Thoracic aorta (tissue), 2 donors: ENCODE results near the gene KRTAP21-2. TPM values are rescaled to one million over a fixed set of nuclear protein-coding genes. Genes with fewer than 3 reads are reported as not detected.
"Not testable (repeated sequence)": the region's sequence is repeated elsewhere in the genome, so short reads cannot be mapped to it uniquely, and the experiment has no call there.

ENCODE experiments used
- ATAC-seq: fragments of 150-250 bp; one replicate; pipeline ENCODE4 v1.8.0; 2017; ENCODE audit warnings: low read depth; ENCODE audit not compliant: insufficient number of reproducible peaks, low FRiP score
- DNase-seq: peaks from one replicate; pipeline ENCODE4 v3.0.0-alpha.2; 2020; ENCODE audit warnings: low spot score
- H3K27ac ChIP-seq, 2 donors: fragments of 200-600 bp; sonication (generic); 1 replicate in 1 of 2; 2 replicates in 1 of 2; pipeline ENCODE4 v1.5.1; 2016; ENCODE audit warnings: mild to moderate bottlenecking in 2 of 2, moderate library complexity in 2 of 2
- H3K27me3 ChIP-seq: fragments of 200-600 bp; sonication (generic); replicated peaks from 2 replicates; pipeline ENCODE4 v1.6.0; 2016; ENCODE audit warnings: mild to moderate bottlenecking; ENCODE audit not compliant: insufficient read depth
- H3K36me3 ChIP-seq: fragments of 200-600 bp; sonication (generic); one replicate; pipeline ENCODE4 v1.5.1; 2016
- H3K4me1 ChIP-seq, 2 donors: fragments of 200-600 bp; sonication (generic); 1 replicate in 1 of 2; 2 replicates in 1 of 2; pipeline versions ENCODE4 v1.5.1 to v1.6.0; 2016; ENCODE audit warnings: low read depth in 2 of 2, mild to moderate bottlenecking in 1 of 2; ENCODE audit not compliant: control insufficient read depth in 1 of 2
- H3K4me3 ChIP-seq: fragments of 200-600 bp; sonication (generic); 2 replicates; pipeline ENCODE4 v1.5.1; 2016; ENCODE audit warnings: mild to moderate bottlenecking
- H3K9me3 ChIP-seq: fragments of 200-600 bp; sonication (generic); 2 replicates; pipeline ENCODE4 v1.5.1; 2016
- CTCF ChIP-seq: fragments of 200-600 bp; sonication (generic); IDR thresholded peaks from one replicate; pipeline ENCODE4 v1.5.1; 2019; ENCODE audit warnings: antibody characterized with exemption
- total RNA-seq, 2 donors: library from RNA; depleted of rRNA; stranded (reverse); fragments of >200 nt; gene quantifications; one replicate each; pipeline versions ENCODE4 v1.1.0 to v1.2.3, GENCODE V29; 2016

The KRTAP21-2 gene
- total RNA-seq, 2 donors from 2014 or later, result not detected

DNA sequence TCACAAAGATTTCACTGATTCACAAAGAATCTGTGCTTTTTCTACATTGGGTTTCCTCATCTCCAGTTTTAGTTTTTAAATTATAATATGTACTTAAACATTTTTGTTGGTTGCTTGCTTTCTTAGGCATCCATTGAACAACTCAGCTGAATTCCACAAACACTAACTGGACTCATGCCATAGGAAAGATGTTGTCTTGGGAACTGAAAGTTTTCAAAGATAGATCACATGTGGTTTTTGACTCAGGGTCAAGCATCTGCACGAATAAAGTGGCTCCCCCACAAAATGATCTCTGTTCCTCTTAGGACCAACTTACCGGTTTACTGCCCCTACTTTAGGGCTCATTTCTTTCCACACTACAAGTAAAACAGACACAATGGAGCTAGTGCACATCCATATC is 11.2 kb upstream of the KRTAP21-2 start:
- H3K36me3 ChIP-seq, result no peaks in the 10 kb centered on the region
- DNase-seq (no peak), ATAC-seq (no peak)
- no peaks in the 10 kb centered on the region for H3K27me3 ChIP-seq
- no peaks in the 10 kb centered on the region for H3K4me1 ChIP-seq
- no peaks in the 10 kb centered on the region for H3K9me3 ChIP-seq
- no peak for TF ChIP-seq CTCF
- no peak overlapping the region for H3K27ac ChIP-seq
- no peak overlapping the region for H3K4me3 ChIP-seq

GRCh38 chr21:30755328-30755727 is 8.3 kb upstream of the KRTAP21-2 start, which contains the start of gene KRTAP21-1:
KRTAP21-1 (minus strand) TSS chr21:30755428; CDS start chr21:30755378, 50 bp downstream.
- H3K36me3 ChIP-seq, DNase-seq, H3K4me3 ChIP-seq, H3K4me1 ChIP-seq, ATAC-seq, H3K9me3 ChIP-seq, H3K27me3 ChIP-seq, H3K27ac ChIP-seq: not testable (repeated sequence)

DNA sequence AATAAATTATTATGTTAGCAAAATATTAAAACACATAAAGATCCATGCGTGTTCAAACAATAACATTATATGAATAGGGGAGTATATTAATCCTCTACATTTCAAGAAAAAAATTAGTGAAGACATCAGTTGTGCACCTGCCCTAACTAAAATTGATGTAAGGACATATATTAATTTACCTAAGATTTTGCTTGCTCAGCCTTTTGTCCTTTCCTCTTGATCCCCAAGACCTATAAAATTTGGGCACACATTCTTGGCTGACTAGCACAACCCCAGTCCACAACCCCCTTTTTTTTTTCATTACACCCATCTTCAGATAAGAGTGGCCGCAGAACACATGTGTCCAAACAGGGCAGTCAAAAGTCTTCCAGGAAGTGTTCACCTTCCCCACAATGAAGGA is 6.6 kb downstream of the KRTAP21-2 start:
- Histone ChIP-seq H3K27me3 (no peaks in the 10 kb centered on the region), H3K4me3 (no peak overlapping the region), H3K27ac (no peak overlapping the region), H3K4me1 (no peaks in the 10 kb centered on the region), H3K36me3 (no peaks in the 10 kb centered on the region), H3K9me3 (no peaks in the 10 kb centered on the region)
- DNase-seq (no peak), ATAC-seq (no peak)
- TF ChIP-seq CTCF, result no peak

DNA sequence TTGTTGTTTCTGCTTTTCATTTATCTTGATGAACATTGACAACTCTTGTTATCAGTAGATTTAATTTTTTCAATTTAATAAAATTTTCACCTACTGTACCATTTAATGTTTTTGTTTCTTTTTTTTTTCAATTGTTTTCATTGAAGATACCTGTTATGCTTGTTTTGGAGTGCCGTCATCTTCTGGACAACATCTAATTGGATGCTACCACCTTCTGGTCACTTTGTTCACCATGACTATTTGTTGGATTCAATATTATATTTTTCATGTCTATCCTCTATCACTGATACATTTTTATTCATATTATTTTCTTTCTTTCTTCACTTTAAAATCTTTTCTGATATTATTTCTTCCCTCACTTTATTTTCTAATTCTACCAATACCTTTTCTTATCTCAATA is 14.0 kb downstream of the KRTAP21-2 start:
- no peak overlapping the region for H3K27ac ChIP-seq
- DNase-seq (no peak), ATAC-seq (no peak)
- no peak for TF ChIP-seq CTCF
- H3K36me3 ChIP-seq, result no peaks in the 10 kb centered on the region
- H3K27me3 ChIP-seq, result no peaks in the 10 kb centered on the region
- H3K4me3 ChIP-seq, result no peak overlapping the region
- no peaks in the 10 kb centered on the region for H3K9me3 ChIP-seq
- H3K4me1 ChIP-seq, result no peaks in the 10 kb centered on the region

DNA sequence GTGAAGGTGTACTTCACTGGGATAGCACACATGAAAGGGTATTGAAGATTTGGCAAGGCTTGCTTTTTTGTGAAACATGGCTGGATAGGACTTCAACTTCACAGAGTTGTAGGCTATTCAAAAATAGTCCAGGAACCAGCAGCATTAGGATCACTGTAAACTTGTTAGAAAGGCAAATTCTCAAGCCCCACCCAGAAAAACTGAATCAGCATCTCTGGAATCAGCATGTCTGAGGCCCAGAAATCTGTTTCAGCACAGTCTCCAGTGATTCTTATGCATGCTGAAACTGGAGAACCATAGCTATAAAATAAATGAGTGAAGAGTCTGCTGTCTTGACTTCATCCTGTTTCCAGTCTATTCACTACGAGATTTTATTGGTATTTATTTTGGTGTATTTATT is 20.3 kb downstream of the KRTAP21-2 start:
- no peak overlapping the region for H3K27ac ChIP-seq
- ATAC-seq (no peak), DNase-seq (no peak)
- no peaks in the 10 kb centered on the region for H3K9me3 ChIP-seq
- H3K36me3 ChIP-seq, result no peaks in the 10 kb centered on the region
- H3K4me1 ChIP-seq, result no peaks in the 10 kb centered on the region
- no peaks in the 10 kb centered on the region for H3K27me3 ChIP-seq
- no peak for TF ChIP-seq CTCF
- no peak overlapping the region for H3K4me3 ChIP-seq

DNA sequence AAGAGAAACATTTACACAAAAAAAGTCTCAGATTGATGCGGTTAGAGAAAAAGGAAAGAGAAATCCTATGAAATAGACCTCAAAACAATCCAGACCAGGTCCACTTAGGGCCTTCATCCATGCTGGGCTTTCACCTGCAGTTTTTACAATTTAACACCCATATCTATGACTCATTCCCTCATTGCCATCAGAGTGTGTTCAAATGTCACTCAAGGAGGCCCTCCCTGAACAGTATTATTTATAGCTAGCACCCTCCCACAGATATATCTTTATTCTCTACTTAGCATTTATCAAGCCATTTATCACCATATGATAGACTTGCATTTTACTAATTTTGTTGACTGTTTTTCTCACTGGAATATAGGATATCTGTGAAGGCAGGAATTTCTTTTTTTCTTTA is 27.7 kb downstream of the KRTAP21-2 start:
- H3K36me3 ChIP-seq, result no peaks in the 10 kb centered on the region
- no peak overlapping the region for H3K4me3 ChIP-seq
- no peak for TF ChIP-seq CTCF
- no peak for ATAC-seq
- no peak for DNase-seq
- no peaks in the 10 kb centered on the region for H3K4me1 ChIP-seq
- no peaks in the 10 kb centered on the region for H3K9me3 ChIP-seq
- H3K27me3 ChIP-seq, result no peaks in the 10 kb centered on the region
- no peak overlapping the region for H3K27ac ChIP-seq
